ENCODE data around the gene CDKL1. TPM values are rescaled to one million over a fixed set of nuclear protein-coding genes. Genes with fewer than 3 reads are reported as not detected.
"Not testable (repeated sequence)": the region's sequence is repeated elsewhere in the genome, so short reads cannot be mapped to it uniquely, and the experiment has no call there.

CDKL1 gene
- total RNA-seq, 1 donor, result 10.5 TPM

DNA sequence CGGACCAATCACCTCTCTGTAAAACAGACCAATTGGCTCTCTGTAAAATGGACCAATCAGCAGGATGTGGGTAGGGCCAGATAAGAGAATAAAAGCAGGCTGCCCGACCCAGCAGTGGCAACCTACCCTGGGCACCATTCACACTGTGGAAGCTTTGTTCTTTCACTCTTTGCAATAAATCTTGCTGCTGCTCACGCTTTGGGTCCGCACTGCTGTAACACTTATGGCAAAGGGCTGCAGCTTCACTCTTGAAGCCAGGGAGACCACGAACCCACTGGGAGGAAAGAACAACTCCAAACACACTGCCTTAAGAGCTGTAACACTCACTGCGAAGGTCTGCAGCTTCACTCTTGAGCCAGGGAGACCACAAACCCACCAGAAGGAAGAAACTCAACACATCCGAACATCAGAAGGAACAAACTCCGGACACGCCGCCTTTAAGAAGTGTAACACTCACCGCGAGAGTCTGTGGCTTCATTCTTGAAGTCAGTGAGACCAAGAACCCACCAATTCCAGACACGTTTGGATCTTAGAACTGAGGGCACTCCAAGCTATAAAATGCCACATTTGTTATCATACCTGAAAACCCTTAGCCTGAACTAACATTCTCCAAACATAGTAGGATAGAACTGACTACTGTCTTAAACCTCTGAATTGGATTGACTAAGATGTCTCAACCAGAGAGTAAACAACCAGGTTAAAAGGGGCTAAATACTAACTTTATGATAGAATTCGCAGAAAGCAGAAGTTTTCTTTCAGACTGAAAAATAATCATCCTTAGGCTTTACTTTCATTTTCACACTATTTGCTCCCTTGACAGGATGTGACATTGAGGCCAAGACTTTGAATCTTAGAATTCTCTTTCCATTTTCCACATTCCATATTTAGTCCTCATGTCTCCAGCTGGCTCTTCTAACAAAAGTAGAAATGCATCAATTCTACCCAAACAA, 33.6 kb downstream of the CDKL1 start:
- Histone ChIP-seq H4K20me1 (ENCODE audit: insufficient read depth, low read length) (no peaks in the 10 kb centered on the region), H3K4me1 (ENCODE audit: insufficient read depth, low read length) (peaks cover 11% of the 10 kb centered on the region), H3K79me2 (ENCODE audit: insufficient read depth, low read length) (no peaks in the 10 kb centered on the region), H3K9me3 (ENCODE audit: low read depth, low read length) (no peaks in the 10 kb centered on the region), H3K27ac (ENCODE audit: low read depth, low read length) (peak overlapping the region; percentile 67), H3K27me3 (ENCODE audit: insufficient read depth, low read length) (no peaks in the 10 kb centered on the region), H3K36me3 (ENCODE audit: insufficient read depth, low read length) (no peaks in the 10 kb centered on the region), H3K4me2 (ENCODE audit: insufficient read depth, low read length) (peak overlapping the region; percentile 83), H3K4me3 (ENCODE audit: insufficient read depth, low read length) (peak overlapping the region; percentile 58), H2AFZ (ENCODE audit: low read length) (peak overlapping the region; percentile 95)
- DNase-seq (ENCODE audit: insufficient read length, low spot score, missing footprints), result no peak
- TF ChIP-seq, protein P1, sequence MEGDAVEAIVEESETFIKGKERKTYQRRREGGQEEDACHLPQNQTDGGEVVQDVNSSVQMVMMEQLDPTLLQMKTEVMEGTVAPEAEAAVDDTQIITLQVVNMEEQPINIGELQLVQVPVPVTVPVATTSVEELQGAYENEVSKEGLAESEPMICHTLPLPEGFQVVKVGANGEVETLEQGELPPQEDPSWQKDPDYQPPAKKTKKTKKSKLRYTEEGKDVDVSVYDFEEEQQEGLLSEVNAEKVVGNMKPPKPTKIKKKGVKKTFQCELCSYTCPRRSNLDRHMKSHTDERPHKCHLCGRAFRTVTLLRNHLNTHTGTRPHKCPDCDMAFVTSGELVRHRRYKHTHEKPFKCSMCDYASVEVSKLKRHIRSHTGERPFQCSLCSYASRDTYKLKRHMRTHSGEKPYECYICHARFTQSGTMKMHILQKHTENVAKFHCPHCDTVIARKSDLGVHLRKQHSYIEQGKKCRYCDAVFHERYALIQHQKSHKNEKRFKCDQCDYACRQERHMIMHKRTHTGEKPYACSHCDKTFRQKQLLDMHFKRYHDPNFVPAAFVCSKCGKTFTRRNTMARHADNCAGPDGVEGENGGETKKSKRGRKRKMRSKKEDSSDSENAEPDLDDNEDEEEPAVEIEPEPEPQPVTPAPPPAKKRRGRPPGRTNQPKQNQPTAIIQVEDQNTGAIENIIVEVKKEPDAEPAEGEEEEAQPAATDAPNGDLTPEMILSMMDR (IDR thresholded peaks at IDR 0.05; ENCODE audit: extremely low read depth, low read depth, low read length), result no peak

DNA sequence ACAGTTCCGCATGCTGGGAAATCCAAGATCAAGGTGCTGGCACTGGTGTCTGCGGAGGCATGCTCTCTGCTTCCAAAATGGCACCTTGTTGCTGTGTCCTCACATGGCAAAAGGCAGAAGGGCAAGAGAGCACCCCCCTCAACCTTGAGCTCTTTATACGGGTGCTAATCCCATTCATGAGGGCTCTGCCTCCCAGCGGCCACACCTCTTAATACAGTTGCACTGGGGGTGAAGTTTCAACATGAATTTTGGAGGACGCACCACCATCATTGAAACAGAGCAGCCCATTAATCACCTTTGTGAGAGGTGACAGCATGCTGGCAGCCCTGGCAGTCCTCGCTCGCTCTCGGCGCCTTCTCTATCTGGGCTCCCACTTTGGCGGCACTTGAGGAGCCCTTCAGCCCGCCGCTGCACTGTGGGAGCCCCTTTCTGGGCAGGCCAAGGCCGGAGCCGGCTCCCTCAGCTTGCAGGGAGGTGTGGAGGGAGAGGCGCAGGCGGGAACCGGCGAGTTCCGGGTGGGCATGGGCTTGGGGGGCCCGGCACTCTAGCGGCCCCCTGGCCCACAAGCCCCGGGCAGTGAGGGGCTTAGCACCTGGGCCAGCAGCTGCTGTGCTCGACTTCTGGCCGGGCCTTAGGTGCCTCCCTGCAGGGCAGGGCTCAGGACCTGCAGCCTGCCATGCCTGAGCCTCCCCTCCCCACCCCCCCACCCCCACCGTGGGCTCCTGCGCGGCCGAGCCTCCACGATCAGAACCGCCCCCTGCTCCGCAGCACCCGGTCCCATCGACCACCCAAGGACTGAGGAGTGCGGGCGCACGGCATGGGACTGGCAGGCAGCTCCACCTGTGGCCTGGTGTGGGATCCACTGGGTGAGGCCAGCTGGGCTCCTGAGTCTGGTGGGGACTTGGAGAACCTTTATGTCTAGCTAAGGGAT, 34.9 kb downstream of the CDKL1 start:
- H3K79me2 ChIP-seq (ENCODE audit: insufficient read depth, low read length); H4K20me1 ChIP-seq (ENCODE audit: insufficient read depth, low read length); H3K36me3 ChIP-seq (ENCODE audit: insufficient read depth, low read length); H3K27me3 ChIP-seq (ENCODE audit: insufficient read depth, low read length); H3K27ac ChIP-seq (ENCODE audit: low read depth, low read length); H3K4me3 ChIP-seq (ENCODE audit: insufficient read depth, low read length); DNase-seq (ENCODE audit: insufficient read length, low spot score, missing footprints); H3K4me2 ChIP-seq (ENCODE audit: insufficient read depth, low read length); H2AFZ ChIP-seq (ENCODE audit: low read length); H3K9me3 ChIP-seq (ENCODE audit: low read depth, low read length): not testable (repeated sequence)
- H3K4me1 ChIP-seq (ENCODE audit: insufficient read depth, low read length), result peaks cover 11% of the 10 kb centered on the region

DNA sequence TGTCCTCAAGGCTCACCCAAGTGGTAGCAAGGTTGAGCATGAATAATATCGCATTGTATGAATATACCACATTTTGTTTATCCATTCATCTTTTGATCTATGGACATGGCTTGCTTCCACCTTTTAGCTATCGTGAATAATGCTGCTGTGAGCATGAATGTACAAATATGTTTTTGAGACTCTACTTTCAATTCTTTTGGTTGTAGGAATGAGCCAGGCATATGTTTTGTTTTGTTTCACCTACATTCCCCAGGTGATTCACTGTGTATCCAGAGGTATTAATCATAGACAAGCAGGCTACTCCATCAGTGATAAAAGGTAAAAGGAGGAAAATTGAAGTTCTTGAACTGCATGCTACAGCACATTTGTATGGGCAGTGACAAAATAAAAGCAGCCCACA, 35.8 kb downstream of the CDKL1 start:
- H3K4me3 ChIP-seq (ENCODE audit: insufficient read depth, low read length), result no peak overlapping the region
- peaks cover 3% of the 10 kb centered on the region for H3K36me3 ChIP-seq (ENCODE audit: insufficient read depth, low read length)
- peaks cover 11% of the 10 kb centered on the region for H3K4me1 ChIP-seq (ENCODE audit: insufficient read depth, low read length)
- H3K27ac ChIP-seq (ENCODE audit: low read depth, low read length), result no peak overlapping the region
- no peak for DNase-seq (ENCODE audit: insufficient read length, low spot score, missing footprints)
- H3K79me2 ChIP-seq (ENCODE audit: insufficient read depth, low read length), result no peaks in the 10 kb centered on the region
- H2AFZ ChIP-seq (ENCODE audit: low read length), result no peak overlapping the region
- TF ChIP-seq, protein P1 (IDR thresholded peaks at IDR 0.05; ENCODE audit: extremely low read depth, low read depth, low read length), result no peak
- H3K9me3 ChIP-seq (ENCODE audit: low read depth, low read length), result no peaks in the 10 kb centered on the region
- no peaks in the 10 kb centered on the region for H4K20me1 ChIP-seq (ENCODE audit: insufficient read depth, low read length)
- H3K4me2 ChIP-seq (ENCODE audit: insufficient read depth, low read length), result no peak overlapping the region
- H3K27me3 ChIP-seq (ENCODE audit: insufficient read depth, low read length), result no peaks in the 10 kb centered on the region

DNA sequence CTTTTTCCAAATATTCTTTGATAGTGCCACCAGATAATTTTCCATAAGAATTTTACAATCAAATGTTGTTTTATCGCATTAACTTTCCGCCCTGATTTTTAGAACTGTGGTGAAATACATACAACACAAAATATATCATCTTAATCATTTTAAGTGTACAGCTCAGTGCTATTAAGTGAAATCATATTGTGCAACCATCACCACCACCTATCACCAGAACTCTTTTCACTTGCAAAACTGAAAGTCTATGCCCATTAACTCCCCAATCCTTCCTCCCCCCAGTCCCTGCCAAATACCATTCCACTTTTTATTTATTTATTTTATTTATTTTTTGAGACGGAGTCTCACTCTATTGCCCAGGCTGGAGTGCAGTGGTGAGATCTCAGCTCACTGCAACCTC, 36.6 kb downstream of the CDKL1 start:
- no peak for DNase-seq (ENCODE audit: insufficient read length, low spot score, missing footprints)

More for the DNA sequence above, 36.6 kb downstream of the CDKL1 start:
- Histone ChIP-seq H3K79me2 (ENCODE audit: insufficient read depth, low read length) (no peaks in the 10 kb centered on the region), H3K4me2 (ENCODE audit: insufficient read depth, low read length) (no peak overlapping the region), H3K4me3 (ENCODE audit: insufficient read depth, low read length) (no peak overlapping the region), H4K20me1 (ENCODE audit: insufficient read depth, low read length) (no peaks in the 10 kb centered on the region), H3K27me3 (ENCODE audit: insufficient read depth, low read length) (no peaks in the 10 kb centered on the region), H3K27ac (ENCODE audit: low read depth, low read length) (no peak overlapping the region), H3K9me3 (ENCODE audit: low read depth, low read length) (no peaks in the 10 kb centered on the region), H3K4me1 (ENCODE audit: insufficient read depth, low read length) (peaks cover 11% of the 10 kb centered on the region), H2AFZ (ENCODE audit: low read length) (no peak overlapping the region), H3K36me3 (ENCODE audit: insufficient read depth, low read length) (peaks cover 3% of the 10 kb centered on the region)
- TF ChIP-seq, protein P1 (IDR thresholded peaks at IDR 0.05; ENCODE audit: extremely low read depth, low read depth, low read length), result no peak

All from osteoblast (primary cell).